GM12872 (cell line): ENCODE data around the gene CAST.

Source experiments
- CTCF ChIP-seq: IDR thresholded peaks from 3 replicates; pipeline ENCODE4 v1.5.1; 2011; ENCODE audit warnings: low read depth, mild to moderate bottlenecking, low read length, moderate library complexity; ENCODE audit not compliant: insufficient read depth

Gene CAST

GRCh38 chr5:96687812-96688453 lies 25.8 kb downstream of the CAST start:
- TF ChIP-seq CTCF, result peak; percentile 46; the same call in 2 of the 3 replicates

GRCh38 chr5:96690861-96691260 lies 28.7 kb downstream of the CAST start:
- no peak for TF ChIP-seq CTCF

GRCh38 chr5:96691503-96692303 lies 29.5 kb downstream of the CAST start:
- TF ChIP-seq CTCF, result no peak

- TF ChIP-seq CTCF, result no peak
Observed at GRCh38 chr5:96692441-96692840, 30.3 kb downstream of the CAST start.

- TF ChIP-seq CTCF, result no peak
Observed at GRCh38 chr5:96699186-96699820, 37.1 kb downstream of the CAST start.

- no peak for TF ChIP-seq CTCF
Observed at GRCh38 chr5:96702503-96703383, 40.6 kb downstream of the CAST start.
